H54 (cell line): ENCODE data around the gene PCBP4.
"Not testable (repeated sequence)": the region's sequence is repeated elsewhere in the genome, so short reads cannot be mapped to it uniquely, and the experiment has no call there.

ENCODE experiments used
- DNase-seq: peaks from one replicate; pipeline ENCODE4 v3.0.0; 2011; ENCODE audit warnings: low spot score, mixed read lengths; ENCODE audit not compliant: insufficient read length
- FAIRE-seq: peaks from 3 replicates; lab custom pipeline; 2011; peaks lifted over from hg19 to GRCh38; lab: Jason Lieb, UNC
- POLR2A ChIP-seq: IDR thresholded peaks from 2 replicates; pipeline ENCODE4 v1.6.1; 2011; ENCODE audit warnings: low read depth, mild to moderate bottlenecking, low read length

Gene PCBP4

DNA sequence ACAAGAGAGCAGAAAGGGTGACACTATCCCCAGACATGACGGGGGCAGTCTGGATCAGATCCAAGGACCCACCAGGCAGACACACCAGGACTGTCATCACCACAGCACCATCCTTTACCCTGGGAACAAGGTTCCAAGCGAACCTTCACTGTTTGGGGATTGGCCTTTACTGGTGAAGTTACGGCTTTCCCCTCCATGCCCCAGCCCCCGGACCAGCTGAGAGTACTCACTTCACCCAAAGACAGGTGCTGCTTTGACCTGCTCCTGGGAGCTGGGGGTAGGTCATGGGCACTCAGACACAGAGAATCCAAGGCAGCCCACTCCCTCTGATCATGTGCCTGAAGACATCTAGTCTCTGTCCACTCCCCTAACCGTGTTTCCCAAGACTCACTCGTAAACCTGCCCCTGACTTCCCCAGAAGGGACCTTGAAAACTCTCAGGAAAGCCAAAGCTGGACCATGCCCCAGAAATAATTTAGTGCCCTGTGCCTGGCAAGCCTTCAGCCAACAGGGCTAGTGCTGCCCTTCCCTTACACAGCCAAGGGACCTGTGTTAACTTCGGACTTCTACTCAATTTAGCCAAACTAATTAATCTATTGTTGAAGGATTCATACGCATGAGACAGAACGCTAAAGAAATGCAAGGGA lies 28.4 kb downstream of the PCBP4 start:
- no peak for DNase-seq
- no peak for FAIRE-seq
- no peak for TF ChIP-seq POLR2A

DNA sequence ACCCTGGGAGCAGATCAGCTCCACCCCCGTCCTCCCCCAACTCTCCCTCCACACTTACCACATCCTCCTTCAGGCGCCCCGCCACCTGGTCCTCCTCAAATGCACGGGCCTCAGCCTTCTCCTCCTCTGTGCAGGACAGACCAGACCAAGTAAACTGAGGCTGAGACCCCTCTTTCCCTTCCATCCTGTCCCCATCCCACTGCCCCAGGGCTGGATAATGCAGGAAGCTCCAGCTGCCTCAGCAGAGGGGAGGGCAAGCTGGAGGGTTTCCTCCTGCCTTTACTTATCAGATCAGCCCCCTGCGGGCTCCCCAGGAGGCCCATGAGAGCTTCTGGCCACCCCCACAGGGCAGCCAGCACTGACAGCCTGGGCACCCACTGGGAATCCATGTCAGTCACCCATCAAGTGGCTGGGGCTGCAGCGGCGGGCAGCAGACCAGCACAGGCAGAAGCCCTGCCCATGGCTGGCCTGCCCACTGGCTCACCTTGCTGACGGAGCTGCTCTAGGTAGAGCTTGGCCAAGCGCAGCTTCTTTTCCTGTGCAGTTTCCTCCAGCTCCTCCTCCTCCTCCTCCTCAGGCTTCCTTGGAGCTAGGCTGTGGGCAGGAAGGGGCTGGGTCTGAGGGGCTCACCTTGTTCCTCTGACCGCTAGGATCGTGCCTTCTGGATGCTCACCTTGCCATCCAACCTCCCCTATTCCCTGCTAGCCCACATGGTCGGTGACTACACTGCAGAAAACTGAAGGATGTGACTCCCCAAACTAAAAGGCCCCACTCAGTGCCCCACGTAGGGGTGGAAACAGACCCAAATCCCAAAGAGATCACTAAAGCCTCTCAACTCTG lies 29.4 kb downstream of the PCBP4 start:
- TF ChIP-seq POLR2A, result no peak
- no peak for DNase-seq
- no peak for FAIRE-seq

DNA sequence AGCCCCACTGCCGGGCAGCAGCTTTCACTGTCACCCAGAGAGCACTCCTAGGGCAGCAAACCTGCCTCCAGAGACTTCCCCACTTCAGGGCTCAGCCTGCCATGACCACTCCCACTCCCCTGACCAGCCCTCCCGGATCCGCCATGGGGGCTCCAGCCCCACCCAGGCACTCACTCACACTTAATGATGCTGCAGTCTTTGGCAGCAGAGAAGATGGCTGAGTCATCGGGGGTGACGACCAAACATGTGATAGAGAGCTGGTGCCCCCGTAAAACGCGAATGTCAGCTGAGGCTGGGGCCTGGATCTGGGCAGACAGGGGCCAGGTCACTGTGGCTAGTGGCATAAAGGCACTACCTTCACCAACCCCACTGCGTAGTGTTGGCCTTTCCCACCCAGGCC lies 30.2 kb downstream of the PCBP4 start:
- no peak for FAIRE-seq
- TF ChIP-seq POLR2A, result no peak
- DNase-seq, result no peak

DNA sequence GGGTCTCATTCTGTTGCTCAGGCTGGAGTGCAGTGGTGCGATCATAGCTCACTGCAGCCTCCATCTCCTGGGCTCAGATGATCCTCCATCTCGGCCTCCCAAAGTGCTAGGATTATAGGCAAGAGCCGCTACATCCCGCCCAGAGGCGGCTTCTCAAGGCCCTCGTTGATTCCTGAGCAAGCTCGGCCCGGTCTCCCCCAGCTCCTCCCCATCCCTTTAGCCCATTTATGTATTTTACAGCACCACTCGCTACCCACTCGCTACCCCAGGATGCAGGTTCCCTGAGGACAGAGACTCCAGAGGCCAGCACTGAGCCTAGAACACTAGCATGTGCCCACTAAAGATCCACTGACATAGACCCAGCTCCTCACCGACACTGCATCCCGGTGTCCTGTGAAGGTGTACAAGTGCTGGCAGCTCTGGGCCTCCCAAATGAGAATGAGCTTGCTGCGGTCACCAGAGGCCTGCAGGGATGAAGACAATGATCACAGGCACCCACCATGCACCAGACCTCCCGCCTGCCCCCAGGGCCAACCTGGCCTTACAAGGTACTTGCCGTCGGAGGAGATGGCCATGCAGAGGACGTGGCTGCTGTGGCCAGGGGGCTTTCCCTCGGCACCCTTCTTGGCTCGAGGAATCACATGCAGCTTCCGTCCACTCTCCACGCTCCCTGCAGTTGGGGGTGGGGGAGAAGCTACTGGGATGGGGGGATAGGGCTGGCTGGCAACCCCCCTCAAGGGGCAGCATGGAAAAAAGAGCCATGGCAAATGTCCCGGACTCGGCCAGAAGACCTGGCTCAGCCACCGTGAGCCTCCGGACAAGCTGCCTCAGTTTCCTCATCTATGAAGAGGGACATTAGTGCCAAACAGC lies 31.1 kb downstream of the PCBP4 start:
- DNase-seq (no peak), FAIRE-seq (no peak)
- no peak for TF ChIP-seq POLR2A

DNA sequence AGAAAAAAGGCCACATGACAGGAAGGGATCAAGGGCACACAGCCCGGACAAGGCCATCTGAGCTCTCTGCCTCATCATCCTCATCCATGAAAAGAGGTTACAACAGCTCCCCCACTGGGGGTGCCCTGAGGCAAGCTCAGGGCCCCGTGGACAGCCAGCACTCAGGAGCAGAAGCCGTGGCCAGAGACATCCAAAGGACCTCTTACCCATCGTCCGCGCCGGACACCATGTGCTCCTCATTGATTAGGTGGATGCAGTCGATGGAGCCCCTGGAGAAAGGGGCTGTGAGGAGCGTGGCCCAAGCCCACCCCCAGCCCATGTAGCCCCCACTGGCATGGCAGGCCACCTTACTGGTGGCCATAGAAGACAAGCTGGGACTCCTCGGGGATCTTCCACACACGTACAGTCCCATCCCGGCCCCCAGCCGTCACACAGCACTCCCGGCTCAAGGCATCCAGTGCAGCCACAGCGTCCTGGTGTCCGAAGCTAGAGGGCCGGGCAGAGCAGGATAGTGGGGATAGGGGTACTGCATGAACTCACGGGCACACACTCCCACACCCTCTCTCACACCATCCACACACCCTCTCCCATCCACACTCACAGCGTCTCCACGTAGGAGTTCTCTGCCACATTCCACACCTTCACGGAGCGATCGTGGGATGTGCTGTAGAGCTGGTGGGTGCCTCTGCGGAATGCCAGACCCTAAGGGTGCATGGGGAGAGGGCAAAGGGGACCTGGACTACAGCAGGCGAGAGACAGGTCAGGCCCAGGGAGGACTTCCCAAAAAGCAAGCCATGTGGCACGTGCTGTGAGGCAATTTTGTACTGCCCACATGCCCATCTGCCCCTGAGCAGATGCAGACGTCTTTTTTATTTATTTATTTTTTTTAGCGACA lies 32.0 kb downstream of the PCBP4 start:
- no peak for FAIRE-seq
- TF ChIP-seq POLR2A, result no peak
- DNase-seq, result no peak

DNA sequence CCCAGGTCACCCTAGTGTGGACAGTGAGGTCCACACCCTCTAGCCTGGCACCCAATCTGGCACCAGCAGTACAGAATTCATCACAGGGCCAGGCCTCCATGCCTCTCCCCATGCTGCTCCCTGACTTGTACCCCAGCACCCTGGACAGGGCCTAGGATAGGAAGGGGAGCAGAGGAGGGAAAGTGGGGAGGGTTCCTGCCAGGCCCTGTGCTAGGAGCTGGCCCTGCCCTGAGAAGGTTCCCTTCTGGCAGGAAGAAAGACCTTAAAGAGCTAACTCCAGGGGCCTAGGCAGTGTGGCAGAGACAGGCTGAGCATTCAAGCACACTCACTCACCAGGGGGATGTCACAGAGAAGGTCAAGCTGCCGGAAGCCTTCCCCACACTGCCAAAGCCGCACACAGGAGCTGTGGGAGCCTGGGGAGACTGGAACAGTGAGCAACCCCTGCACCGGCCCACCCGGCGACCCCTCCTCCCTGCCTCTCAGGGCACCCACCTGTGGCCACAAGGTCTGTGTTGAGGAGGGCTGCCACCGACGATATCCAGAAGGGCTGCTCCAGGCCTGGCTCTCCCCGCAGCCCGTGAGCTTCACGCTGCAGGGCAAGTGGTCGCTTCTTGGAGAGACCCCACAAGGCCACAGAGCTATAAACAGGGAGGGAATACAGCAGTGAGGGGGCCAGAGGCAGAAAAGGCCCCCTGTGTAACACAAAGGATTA lies 33.0 kb downstream of the PCBP4 start:
- FAIRE-seq (no peak), DNase-seq (no peak)
- no peak for TF ChIP-seq POLR2A

DNA sequence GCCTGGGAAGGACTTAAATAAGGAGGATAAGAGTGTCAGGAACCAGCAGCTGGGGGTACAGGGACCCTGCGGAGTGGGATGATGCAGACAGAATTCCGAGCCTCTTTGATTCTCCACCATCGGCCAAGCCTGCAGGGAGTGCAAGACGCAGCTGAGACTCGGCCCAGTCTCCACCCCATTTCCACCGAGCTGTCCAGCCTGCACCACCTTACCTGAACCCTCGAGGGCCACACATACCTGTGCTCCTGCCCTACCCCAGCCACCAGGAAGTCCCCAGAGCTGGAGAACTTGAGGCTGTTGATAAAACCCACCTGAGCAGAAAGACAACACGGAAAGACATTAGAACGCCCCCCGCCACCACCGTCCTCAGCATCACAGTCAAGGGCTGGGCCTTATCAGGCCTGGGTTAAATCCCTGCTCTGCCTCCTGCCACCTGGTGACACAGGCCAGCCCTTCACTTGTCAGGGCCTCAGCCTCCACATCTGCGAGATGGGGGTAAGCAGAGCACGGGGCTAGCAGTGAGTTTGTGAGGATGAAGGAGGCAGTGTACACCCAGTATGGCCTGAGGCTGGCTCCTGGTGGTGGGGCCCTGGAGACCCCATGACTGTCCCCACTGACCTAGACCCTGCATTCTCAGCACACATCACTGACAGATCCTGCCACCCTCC lies 33.6 kb downstream of the PCBP4 start:
- FAIRE-seq, result no peak
- TF ChIP-seq POLR2A, result no peak
- DNase-seq, result no peak

DNA sequence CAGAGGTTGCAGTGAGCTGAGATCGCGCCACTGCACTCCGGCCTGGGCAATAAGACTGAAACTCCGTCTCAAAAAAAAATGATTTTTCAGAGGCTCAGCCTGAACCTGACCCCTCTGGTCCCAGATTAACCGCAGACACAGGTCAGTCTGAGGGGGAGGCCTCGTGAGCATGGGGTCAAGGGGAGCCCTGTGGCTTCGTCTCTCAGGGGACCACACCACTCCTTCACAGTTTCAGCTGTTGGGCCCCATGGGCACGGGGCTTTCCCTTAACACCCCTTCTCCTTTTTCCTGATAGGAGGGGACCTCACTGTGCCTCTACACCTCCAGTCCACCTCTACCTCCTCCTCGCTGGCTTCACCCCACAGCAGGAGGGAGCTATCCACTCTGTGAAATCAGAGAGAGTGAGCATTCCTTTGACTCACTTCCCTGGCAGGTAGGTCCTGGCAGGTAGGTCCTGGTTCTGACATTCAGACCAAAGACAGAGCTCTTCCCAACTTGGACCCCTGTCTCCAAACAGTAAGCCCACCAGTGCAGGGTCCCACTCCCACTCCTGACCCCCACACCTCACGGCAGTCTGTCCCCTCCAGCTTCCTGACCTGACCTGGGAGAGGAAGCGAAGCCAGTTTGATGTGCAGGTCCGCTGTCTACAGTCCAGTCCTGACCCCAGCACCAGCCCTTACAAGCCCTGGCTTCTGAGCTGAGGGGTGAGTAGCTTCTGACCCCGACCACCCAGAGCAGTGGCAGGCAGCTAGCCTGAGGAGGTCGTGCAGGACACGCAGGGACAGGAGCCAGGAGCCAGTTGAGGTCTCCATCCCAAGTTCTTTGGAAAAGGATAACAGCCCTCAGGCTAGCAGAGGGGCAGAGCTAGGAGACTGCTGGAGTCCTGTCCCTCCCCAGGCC lies 34.5 kb downstream of the PCBP4 start:
- FAIRE-seq (no peak), DNase-seq (no peak)
- no peak for TF ChIP-seq POLR2A

DNA sequence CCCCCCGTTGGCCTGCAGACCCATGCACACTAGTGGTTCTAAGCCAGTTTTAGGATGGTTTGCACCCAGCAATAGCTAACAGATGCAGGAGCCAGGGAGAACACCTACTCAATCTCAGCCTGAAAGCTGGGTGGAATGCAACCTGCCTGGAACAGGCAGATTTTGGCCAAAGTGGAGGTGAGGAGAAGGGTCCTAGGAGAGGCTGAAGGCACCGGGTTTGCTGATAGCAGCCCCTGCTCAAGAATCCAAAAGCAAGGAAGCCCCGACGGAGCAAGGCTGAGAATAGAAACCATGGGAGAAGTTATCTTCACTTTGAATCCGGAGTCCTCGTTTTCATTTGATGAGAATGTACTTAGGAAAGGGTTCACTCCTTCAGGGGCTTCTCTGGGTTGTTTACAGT lies 35.5 kb downstream of the PCBP4 start:
- TF ChIP-seq POLR2A, result no peak
- no peak for DNase-seq
- FAIRE-seq, result no peak

DNA sequence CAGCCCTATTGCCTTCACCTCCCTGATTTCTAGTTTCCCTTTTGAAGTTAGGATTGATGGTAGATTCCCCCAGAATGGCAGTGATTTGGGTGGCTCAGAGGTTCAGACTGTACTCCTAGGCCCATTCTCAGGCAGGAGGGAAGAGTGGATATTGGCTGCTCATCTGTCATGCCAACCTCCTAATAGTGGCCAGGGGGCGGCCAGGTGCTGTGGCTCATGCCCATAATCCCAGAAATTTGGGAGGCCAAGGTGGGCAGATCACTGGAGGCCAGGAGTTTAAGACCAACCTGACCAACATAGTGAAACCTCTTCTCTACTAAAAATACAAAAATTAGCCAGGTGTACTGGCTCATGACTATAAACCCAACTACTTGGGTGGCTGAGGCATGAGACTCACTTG lies 36.8 kb downstream of the PCBP4 start:
- FAIRE-seq (no peak), DNase-seq (no peak)
- no peak for TF ChIP-seq POLR2A

DNA sequence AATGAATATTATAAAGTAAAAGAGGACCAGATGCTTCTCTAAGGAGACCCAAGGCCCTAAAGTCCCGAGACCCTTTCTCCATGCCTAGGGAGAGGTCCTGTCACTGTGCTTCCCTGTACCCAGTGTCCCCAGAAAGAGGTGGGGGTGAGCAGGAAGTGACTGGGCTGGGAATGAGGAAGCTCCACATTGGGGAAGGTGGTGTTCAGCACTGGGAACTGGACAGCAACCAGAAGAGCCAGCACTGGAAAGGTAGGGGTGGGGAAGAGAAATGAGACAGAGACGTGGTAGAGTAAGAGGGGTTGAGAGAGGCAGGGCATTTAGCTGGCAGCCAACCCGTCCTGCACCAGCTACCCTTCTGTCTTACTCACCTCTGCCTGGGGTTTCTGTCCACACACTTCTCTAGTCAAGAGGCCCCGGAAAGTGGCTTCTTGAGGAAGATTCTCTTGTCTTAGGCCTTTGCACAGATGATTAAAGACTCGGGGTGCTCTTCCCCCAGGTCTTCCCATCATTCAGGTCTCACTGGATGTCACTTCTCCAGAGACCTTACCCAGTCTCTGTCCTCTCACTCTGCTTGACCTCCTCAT lies 37.7 kb downstream of the PCBP4 start:
- DNase-seq (peak; percentile 34), FAIRE-seq (no peak)
- no peak for TF ChIP-seq POLR2A

DNA sequence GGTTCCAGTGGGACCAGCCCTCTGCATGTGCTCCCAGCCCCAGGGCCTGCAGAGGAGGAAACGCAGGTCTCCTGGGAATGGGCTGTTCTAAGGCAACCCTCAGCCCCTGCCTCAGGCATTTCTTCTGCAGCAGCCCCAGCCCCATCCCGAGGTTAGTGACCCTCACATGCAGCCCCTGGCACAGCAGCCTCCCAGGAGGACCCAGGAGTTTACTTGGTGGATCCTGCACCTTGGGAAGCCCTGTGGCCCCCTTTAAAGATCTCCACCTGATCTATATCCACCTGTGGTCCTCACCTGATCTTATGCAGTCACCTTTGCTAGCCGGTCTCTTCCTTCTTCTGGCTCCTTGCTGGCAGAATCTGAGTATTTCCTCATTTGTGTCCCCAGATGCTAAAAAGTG lies 38.3 kb downstream of the PCBP4 start:
- not testable (repeated sequence) for FAIRE-seq

More for the DNA sequence above, 38.3 kb downstream of the PCBP4 start:
- not testable (repeated sequence) for DNase-seq
